Lung microvascular endothelial cell (primary cell): Measurements from ENCODE around the gene SLC25A36. TPM values are rescaled to one million over a fixed set of nuclear protein-coding genes. Genes with fewer than 3 reads are reported as not detected.
"Not testable (repeated sequence)": the region's sequence is repeated elsewhere in the genome, so short reads cannot be mapped to it uniquely, and the experiment has no call there.

ENCODE experiments used
- DNase-seq, 2 donors: peaks; one replicate each; pipeline versions ENCODE4 v3.0.0 to v3.0.0-alpha.2; 2010; ENCODE audit warnings: low read depth in 2 of 2
- total RNA-seq: library from RNA; depleted of rRNA; stranded (reverse); fragments of >200 nt; gene quantifications from 2 replicates; pipeline ENCODE4 v1.2.1, GENCODE V29; 2014

The SLC25A36 gene
- total RNA-seq, 1 donor from 2014 or later = 29.8 TPM

DNA sequence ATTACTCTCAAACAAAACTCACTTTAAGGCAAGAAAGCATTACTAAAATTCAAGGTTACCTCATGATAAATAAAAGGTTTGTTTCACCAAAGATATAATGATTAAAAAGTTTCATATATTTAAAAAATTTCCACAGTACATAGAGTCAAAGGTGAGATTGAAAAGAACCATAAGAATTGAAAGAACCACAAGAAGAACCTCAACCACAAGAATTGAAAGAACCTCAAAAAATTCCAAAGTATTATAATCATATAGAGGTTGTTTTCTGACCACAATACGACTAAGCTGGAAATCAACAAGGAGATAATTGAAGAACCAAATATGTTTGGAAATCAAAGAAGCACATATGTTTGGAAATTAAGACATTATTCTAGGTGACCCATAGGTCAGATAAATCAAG lies 52.7 kb downstream of the SLC25A36 start:
- no peak for DNase-seq

DNA sequence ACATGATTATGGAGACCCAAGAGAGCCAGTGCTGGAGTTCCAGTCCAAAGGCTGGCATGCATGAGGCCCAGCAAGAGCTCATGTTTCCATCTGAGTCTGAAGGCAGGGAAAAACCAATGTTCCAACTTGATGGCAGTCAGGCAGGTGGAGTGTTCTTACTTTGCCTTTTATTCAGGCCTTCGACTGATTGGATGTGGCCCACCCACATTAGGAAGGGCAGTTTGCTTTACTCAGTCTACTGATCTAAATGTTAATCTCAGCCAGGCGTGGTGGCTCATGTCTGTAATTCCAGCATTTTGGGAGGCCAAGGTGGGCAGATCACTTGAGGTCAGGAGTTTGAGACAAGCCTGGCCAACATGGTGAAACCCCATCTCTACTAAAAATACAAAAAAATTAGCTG lies 53.2 kb downstream of the SLC25A36 start:
- DNase-seq = not testable (repeated sequence)

DNA sequence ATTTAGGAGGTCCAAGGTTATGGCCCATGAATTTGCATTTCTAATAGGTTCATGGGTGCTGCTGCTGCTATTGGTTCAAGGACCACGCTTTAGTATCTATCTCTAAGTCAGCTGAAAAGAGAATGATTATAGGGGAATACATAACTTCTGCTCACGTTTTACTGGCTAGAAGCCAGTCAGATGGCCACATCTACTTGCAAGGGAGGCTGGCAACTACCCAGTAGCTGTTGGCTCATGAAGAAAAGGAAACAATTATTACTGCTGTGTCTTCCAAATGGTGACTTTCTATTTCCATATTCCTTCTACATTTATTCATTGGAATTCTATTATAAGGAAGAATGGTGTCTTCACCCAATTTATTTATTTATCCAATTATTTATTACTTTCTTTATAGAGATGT lies 54.2 kb downstream of the SLC25A36 start:
- DNase-seq = no peak

DNA sequence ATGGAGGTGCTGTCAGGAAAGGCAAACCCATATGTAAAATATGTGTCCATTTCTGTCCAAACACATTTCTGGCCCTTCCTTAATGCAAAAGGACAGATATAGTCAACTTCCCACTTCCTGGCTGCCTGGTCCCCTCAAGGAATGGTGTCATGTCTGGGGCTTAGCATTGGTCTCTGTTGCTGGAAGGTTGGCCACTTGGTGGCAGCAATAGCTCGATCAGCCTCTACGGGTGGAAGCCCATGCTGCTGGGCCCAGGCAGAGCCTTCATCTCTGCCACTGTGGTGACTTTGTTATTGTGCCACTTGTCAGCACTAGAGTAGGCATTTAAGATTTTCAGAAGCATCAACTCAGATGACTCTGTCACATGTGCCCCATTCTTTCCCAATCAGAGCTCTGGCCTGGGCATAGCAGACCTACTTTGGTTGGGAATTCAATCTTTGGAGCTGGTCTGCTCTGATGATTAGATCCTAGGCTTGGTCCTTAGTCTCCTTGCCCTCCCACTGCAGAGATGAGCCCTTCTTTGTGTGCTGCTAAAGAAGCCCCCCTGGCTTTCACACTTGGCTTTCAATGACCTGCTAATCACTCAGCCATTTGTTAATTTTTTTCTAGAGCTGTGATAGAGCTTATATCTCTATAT lies 58.5 kb downstream of the SLC25A36 start:
- peak; percentile 65 to 76 for DNase-seq

DNA sequence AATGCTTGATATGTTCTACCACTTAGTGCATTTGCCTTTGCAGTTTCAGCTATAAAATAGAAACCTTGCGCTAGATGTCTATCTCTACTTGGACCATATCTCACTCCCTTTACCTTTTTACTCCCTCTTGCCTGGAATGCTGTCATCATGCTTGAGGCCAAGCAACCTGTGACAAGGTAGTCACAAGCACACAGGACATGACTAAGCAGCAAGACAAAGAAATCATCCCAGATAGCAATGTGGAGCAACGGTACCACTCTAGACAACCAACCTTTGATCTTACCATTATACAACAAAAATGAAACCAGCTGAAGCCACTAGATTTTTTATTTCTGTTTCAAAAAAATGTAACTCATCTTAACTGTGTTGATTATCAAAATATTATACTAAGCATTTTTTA lies 59.0 kb downstream of the SLC25A36 start:
- DNase-seq = no peak

DNA sequence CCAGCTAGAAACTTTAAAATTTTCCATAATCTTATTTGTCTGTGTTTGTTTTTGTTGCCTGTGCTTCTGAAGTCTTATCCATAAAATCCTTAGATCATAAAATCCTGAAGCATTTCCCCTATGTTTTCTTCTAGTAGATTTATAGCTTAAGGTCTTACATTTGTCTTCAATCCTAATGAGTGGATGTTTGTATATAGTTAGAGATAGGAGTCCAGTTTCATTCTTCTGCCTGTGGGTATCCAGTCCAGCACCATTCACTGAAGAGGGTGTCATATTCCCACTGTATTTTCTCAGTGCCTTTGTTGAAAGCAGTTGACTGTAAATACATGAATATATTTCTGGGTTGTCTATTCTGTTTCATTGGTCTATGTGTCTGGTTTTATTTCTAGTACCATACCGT lies 64.7 kb downstream of the SLC25A36 start:
- DNase-seq = no peak

DNA sequence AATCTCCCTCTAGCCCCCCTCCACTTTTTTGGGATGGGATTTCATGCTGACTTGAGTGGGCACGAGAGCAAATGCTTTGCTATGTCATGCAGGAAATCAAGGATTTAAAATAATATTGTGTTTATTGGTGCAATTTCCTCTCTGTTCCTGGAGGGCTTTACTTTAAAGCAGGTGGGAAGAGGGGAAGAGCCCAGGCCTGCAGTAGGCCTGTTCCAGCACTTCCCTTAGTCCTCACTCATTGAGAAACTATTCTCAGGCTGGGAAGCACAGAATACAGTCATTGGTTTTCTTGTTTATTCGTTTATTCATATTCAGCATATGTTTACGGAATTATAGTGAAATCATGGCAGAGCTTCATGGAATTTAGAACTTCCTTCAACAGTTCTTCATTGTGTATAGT lies 67.9 kb downstream of the SLC25A36 start:
- no peak for DNase-seq

DNA sequence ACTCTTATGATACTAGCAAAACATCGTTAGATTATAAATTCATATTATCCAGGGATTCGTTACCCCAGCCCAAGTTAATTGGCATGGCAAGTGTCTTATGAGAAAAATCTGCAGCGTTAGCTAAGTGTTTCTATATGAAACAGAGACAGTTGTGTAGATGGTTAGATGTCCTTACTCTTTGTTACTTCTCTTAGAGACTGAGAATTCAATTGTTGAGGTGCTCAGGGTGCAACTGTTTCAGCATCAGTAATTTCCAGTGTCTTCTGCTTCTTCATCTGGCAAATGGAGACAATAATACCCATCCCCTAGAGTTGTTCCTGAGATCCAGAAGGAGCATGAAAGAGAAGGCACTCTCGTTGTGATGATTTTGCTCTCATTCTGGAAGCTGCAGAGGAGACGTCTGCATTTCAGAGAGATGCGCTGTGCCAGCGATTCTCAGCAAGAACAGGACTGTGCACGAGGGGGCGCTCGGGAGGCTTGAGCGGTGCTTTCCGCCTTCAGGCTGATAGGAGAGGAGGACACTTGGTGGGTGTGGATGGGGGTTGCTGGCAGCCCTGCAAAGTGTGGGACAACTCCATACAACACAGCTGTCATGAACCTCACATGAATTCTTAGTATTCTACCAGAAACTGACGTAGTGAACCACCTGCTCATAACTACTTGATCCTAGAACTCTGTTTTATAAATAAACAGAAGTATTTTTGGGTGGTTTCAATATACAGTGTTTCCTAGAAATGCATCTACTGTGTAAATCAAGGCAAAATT lies 69.8 kb downstream of the SLC25A36 start:
- DNase-seq = peak; percentile 65 to 73

DNA sequence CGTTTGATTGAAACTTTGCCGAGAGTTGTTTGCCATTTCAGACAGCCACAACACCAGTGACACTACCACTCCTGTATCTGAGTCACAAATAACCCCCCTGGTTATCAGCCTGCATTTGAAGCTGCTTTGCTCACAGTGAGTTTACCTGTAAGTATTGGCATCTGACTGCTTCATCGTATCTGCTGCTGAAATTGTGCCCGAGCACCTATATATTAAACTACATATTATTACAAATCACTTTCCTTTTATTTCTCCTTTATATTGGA lies 70.3 kb downstream of the SLC25A36 start:
- DNase-seq = no peak

DNA sequence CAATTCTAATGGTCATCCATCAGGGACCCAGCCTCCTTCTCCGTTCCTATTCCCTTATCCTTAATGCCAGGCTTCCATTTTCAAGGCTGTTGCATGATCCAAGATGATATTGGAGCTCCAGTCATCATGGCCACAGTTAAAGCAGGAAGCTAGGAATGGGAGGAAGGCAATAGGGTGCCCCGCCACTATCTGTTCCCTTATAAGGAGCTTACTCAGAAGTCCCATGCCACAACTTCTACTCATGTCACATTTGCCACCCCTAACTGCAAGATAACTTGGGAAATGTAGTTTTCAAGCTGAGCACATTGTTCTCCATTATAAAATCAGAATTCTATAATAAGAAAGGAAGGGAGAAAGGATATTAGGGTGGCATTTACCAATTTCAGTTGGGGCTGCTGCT lies 70.9 kb downstream of the SLC25A36 start:
- DNase-seq = no peak

DNA sequence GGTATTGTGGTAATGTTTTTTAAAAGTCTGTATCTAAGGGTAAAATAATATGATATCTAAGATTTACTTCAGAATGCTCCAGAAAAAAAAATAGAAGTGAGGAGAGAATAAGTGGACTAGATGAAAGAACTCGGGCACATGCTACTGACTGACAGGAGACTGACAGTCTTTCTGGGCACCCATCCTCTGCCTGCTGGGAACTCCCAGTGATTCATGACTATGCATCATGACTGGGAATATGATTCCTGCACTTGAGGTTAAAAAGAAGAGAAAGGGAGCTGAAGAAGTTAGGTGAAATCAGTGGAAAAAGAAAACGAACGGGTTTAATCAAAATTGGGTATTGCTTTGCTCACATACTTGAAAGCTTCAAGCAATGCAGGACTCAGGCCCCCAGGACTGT lies 73.8 kb downstream of the SLC25A36 start:
- no peak for DNase-seq

DNA sequence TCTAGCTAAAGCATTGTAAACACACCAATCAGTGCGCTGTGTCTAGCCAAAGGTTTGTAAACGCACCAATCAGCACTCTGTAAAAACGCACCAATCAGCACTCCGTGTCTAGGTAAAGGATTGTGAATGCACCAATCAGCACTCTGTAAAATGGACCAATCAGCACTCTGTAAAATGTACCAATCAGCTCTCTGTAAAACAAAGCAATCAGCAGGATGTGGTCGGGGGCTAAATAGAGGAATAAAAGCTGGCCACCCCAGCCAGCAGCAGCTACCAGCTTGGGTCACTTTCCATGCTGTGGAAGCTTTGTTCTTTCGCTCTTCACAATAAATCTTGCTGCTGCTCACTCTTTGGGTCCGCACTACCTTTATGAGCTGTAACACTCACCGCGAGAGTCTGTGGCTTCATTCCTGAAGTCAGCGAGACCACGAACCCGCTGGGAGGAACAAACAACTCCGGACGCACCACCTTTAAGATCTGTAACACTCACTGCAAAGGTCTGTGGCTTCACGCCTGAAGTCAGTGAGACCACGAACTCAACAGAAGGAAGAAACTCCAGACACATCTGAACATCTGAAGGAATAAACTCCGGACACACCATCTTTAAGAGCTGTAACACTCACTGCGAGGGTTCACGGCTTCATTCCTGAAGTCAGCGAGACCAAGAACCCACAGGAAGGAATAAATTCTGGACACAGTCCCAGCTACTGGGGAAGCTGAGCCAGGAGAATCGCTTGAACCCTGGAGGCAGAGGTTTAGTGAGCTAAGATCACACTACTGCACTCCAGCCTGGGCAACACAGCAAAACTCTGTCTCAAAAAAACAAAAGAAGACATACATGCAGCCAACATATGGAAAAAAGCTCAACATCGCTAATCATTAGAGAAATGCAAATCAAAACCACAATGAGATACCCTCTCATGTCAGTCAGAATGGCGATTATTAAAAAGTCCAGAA lies 76.0 kb downstream of the SLC25A36 start:
- not testable (repeated sequence) for DNase-seq

DNA sequence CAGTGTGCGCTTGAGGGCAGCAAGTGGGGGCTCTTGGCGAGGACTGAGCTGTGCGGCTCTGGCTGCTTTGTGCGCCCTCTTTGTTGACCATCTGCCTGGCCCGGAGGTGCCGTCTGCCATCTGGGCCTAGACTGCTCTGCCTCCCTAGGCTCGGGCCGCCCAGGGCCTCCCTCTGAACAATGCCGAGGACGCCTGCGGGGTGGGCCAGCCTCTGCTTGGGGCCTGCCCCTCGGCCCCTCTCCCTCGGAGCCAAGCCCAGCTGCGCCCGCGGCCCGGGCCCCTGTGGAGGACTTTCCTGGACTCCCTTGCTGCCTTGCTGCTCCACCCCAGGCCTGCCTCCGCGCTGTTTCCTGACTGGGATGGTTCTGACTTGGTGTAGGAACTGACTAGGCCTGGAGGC lies 77.6 kb downstream of the SLC25A36 start:
- no peak for DNase-seq

DNA sequence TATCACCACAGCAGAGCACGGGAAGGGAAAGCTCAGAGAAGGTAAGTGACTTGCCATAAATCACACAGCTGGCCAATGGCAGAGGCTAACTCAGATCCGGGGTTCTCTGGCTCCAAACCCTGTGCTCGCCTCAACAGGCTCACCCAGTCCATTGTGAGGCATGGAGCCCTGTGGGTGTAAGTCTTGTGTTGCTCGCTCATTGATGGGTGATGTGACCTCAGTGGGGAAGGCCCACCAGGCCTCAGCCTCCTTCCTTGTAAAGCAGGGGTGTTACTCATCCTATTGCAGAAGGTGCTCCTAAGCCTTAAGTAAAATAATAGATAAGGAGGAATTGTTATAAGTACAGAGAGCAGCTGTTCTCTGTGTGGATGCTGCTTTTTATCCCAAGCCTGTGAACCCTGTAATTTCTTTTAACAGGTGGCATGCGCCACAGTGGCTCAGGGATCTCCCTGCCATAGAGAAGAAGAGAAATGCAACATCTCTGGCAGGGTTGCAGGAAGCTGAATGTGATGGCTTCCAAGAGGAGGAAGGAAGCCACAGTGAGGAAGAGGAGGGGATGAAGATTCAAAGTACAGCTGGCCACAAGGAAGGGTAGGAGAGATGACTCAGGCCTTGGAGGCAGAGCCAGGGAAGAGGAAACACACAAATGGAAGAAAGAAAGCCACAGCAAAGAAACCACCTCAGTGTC lies 78.7 kb downstream of the SLC25A36 start:
- peak in 1 of 2 donors; percentile 3 for DNase-seq

DNA sequence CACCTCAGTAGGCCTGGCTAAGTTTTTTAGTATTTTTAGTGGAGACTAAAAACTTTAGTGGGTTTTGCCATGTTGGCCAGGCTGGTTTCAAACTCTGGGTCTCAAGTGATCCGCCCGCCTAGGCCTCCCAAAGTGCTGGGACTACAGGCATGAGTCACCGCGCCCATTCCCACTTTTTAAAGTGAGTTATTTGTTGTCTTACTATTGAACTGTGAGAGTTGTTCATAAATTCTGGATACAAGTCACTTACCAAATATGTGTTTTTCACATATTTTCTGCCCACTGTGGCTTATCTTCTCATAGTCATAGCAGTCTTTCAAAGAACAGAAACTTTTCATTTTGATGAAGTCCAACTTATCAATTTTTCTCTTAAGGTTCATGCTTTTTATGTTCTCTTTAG lies 79.6 kb downstream of the SLC25A36 start:
- DNase-seq = no peak

Other genes starting within 250 kb of the SLC25A36 start
- gene SPSB4, start 109.5 kb downstream of the SLC25A36 start, total RNA-seq = under 0.01 TPM in 2 replicates